Measurements from ENCODE around the gene UPK2.

DNA sequence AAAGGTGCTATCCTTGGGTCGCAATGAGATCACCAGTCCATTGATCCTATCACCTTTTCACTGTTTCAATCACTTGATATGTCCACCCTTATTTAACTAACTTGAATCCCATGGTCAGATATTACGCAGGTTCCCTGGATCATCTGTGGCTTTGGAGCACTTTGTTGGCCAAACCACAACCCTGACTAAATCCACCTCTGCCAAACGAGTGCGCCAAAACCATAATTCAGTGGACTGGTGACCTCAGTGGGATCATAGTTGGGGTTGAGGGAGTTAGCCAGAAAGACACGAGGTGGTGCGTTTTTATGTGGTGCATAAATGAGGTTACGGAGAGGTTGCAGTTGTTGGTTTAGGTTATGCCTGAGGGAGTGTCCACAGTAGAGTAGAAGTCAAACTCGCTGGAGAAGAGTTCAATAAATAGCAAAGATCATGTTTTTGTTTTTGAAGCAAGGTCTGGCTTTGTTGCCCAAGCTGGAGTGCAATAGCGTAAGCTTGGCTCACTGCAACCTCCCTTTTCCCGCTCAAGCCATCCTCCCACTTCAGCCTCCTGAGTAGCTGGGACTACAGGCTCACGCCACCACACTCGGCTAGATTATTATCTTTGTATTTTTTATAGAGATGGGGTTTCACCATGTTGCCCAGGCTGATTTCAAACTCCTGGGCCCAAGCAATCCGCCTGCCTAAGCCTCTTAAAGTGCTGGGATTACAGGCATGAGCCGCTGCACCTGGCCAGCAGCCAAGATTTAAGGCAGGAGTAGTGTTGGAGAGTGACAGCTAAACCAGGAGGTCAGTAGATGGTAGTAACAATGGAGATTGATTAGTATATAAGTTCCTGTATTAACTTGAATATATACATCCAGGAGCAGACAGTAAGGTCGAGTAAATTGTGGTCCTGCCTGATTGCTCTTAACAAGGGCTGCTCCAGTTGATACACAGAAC, 19.9 kb downstream of the UPK2 start:
- TF ChIP-seq, protein P1, sequence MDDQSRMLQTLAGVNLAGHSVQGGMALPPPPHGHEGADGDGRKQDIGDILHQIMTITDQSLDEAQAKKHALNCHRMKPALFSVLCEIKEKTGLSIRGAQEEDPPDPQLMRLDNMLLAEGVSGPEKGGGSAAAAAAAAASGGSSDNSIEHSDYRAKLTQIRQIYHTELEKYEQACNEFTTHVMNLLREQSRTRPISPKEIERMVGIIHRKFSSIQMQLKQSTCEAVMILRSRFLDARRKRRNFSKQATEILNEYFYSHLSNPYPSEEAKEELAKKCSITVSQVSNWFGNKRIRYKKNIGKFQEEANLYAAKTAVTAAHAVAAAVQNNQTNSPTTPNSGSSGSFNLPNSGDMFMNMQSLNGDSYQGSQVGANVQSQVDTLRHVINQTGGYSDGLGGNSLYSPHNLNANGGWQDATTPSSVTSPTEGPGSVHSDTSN (IDR thresholded peaks at IDR 0.05), result no peak
- TF ChIP-seq, protein P2, sequence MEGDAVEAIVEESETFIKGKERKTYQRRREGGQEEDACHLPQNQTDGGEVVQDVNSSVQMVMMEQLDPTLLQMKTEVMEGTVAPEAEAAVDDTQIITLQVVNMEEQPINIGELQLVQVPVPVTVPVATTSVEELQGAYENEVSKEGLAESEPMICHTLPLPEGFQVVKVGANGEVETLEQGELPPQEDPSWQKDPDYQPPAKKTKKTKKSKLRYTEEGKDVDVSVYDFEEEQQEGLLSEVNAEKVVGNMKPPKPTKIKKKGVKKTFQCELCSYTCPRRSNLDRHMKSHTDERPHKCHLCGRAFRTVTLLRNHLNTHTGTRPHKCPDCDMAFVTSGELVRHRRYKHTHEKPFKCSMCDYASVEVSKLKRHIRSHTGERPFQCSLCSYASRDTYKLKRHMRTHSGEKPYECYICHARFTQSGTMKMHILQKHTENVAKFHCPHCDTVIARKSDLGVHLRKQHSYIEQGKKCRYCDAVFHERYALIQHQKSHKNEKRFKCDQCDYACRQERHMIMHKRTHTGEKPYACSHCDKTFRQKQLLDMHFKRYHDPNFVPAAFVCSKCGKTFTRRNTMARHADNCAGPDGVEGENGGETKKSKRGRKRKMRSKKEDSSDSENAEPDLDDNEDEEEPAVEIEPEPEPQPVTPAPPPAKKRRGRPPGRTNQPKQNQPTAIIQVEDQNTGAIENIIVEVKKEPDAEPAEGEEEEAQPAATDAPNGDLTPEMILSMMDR (IDR thresholded peaks at IDR 0.05), result no peak
- TF ChIP-seq ELF1 (IDR thresholded peaks at IDR 0.05) (no peak), FOXM1 (IDR thresholded peaks at IDR 0.05; ENCODE audit: low read depth) (no peak), NRF1 (IDR thresholded peaks at IDR 0.05; ENCODE audit: low read depth, low read length) (no peak), TAF1 (IDR thresholded peaks at IDR 0.05; ENCODE audit: borderline replicate concordance, low read depth, low read length) (no peak), RAD21 (IDR thresholded peaks at IDR 0.05; ENCODE audit: low read length) (no peak), SIN3A (IDR thresholded peaks at IDR 0.05; ENCODE audit: borderline replicate concordance, low read depth, low read length) (no peak), POLR2AphosphoS5 (IDR thresholded peaks at IDR 0.05; ENCODE audit: low read depth, low read length) (no peak)
- TF ChIP-seq, protein P3, sequence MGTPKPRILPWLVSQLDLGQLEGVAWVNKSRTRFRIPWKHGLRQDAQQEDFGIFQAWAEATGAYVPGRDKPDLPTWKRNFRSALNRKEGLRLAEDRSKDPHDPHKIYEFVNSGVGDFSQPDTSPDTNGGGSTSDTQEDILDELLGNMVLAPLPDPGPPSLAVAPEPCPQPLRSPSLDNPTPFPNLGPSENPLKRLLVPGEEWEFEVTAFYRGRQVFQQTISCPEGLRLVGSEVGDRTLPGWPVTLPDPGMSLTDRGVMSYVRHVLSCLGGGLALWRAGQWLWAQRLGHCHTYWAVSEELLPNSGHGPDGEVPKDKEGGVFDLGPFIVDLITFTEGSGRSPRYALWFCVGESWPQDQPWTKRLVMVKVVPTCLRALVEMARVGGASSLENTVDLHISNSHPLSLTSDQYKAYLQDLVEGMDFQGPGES (IDR thresholded peaks at IDR 0.05; ENCODE audit: low read depth, low read length), result no peak
- TF ChIP-seq, protein P4, sequence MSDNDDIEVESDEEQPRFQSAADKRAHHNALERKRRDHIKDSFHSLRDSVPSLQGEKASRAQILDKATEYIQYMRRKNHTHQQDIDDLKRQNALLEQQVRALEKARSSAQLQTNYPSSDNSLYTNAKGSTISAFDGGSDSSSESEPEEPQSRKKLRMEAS (IDR thresholded peaks at IDR 0.05; ENCODE audit: low read depth), result no peak
- TF ChIP-seq, protein P5, sequence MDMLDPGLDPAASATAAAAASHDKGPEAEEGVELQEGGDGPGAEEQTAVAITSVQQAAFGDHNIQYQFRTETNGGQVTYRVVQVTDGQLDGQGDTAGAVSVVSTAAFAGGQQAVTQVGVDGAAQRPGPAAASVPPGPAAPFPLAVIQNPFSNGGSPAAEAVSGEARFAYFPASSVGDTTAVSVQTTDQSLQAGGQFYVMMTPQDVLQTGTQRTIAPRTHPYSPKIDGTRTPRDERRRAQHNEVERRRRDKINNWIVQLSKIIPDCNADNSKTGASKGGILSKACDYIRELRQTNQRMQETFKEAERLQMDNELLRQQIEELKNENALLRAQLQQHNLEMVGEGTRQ (IDR thresholded peaks at IDR 0.05; ENCODE audit: borderline replicate concordance, low read depth, low read length), result no peak
